D341Med (cell line): ENCODE measurements around the gene IRF7.

Experiments
- DNase-seq: peaks from one replicate; pipeline ENCODE4 v3.0.0; 2012; ENCODE audit warnings: low spot score

IRF7 gene

GRCh38 chr11:607971-608659 lies 7.6 kb downstream of the IRF7 start:
- DNase-seq = no peak

GRCh38 chr11:607020-607780 lies 8.6 kb downstream of the IRF7 start:
- no peak for DNase-seq

GRCh38 chr11:606245-606644 lies 9.5 kb downstream of the IRF7 start:
- DNase-seq = no peak

- no peak for DNase-seq
Observed at GRCh38 chr11:605286-606129, 10.2 kb downstream of the IRF7 start.

- no peak for DNase-seq
Observed at GRCh38 chr11:603154-603553, 12.6 kb downstream of the IRF7 start.

DNA sequence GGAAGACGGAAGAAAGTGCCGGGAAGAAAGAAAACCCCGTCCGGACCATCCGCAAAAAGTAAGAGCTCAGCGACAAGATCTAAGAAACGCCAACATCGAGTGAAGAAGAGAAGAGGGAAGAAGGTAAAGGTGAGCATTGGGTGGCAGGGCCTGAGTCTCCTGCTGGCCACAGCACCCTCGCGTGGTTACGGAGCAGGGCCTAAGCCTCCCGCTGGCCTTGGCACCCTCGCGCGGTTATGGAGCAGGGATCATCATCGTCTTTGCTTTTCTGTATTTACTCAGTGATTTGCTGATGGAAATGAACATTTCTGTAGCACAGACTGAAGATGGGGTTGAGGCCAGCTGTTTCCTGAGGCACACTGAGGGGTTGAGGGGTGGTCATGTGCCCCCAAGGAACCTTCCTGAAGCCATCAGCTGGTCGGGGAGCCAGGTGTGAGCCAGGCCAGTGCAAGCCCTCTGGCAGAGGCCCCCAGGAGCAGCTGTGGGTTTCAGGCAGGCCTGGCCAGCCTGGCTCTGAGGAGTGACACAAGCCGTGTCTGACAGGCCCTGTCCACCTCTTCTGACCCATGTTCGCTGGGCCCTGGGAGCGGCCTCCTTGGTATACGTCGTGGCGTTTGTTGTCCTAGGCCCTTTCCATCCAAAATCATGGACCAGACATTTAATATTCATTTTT lies 14.0 kb downstream of the IRF7 start:
- no peak for DNase-seq

DNA sequence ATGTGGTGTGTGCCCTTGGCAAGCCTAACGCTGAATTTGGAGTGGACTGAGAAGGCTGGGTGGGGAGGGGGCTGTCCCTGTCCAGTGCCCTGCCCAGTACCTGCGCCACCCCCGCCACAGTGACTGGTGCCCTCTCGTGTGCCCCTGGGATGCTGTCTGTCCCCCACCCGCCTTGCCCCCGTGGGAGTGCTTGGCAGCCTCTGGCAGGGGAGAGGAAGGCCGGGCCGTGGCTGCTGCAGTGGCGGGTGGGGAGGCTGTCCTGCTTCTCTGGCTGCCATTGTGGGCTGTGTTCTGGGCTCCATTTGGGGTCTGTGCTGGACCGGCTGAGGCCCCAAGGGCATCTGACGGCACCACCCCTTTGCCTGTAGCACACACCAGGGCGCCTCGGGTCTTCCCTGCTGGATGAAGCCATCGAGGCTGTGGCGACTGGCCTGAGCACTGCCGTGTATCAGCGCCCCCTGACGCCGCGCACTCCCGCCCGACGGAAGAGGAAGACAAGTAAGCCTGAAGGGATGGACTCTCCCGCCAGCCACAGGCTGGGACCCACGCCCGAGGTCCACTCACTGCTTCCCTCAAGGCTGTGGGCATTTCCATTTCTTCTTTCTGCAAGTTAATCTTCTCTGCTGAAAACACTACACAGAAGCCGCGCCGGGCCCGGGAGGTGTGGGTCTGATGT lies 17.6 kb downstream of the IRF7 start:
- no peak for DNase-seq

DNA sequence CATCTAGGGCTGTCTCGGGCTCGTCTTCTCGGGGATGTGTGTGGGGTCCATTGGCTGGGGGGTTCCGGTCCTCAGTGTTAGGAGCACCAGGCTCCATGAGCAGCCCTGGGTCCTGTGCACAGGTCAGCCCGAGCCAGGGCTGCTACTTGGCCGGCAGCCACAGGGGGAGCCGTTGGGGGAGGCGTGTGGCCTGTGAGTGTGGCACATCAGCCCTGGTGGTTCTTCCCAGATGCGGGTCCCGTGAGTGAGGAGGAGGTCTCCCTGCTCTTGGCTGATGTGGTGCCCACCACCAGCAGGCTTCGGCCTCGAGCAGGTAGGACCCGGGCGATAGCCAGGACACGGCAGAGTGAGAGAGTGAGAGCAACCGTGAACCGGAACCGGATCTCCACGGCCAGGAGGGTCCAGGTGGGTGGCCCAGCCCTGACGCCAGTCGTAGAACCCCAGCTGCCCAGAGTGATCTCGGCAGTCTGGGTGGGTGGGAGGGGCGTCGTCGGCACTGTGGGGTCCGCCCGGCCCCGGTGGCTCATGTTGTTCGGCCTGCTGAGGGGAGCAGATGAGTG lies 18.5 kb downstream of the IRF7 start:
- DNase-seq = peak; percentile 54

DNA sequence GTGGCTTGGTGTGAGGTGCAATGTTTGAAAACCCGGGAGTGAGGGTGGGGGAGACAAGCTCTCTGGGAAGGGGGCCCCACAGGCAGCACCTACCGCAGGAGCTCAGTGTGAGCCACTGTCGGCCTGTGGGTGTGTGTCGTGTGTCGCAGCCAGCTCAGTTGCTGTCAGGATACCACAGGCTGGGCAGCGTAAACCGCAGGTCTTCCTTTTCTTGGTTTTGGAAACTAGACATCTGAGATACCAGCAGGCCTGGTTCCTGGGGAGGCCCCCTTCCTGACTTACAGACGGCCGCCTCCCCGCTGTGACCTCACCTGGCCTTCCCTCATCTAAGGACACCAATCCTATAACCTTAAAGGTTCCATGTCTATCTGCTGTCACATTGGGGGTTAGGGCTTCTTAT lies 19.4 kb downstream of the IRF7 start:
- DNase-seq = no peak

DNA sequence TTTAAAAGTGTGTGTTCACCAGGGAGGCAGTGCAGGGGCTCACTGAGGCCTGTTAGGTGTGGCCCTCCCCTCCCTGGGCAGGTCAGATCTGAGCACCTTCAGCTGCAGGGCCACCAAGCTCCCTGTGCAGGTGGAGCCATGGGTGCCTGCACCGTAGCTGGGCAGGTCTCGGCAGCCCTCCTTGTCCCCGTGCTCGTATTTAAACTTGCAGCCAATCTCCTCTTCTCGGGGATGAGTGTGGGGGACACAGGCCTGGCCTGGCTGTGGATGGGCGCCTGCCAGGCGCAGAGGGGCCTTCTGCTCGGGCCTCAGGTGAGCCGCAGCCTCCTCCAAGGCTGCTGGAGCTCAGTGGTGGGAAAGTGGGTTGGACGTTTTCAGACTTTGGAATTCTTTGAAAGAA lies 20.4 kb downstream of the IRF7 start:
- no peak for DNase-seq

GRCh38 chr11:593347-593746 lies 22.4 kb downstream of the IRF7 start:
- DNase-seq = no peak

GRCh38 chr11:592918-593317 lies 22.8 kb downstream of the IRF7 start:
- DNase-seq = no peak

GRCh38 chr11:592501-592900 lies 23.2 kb downstream of the IRF7 start:
- no peak for DNase-seq

DNA sequence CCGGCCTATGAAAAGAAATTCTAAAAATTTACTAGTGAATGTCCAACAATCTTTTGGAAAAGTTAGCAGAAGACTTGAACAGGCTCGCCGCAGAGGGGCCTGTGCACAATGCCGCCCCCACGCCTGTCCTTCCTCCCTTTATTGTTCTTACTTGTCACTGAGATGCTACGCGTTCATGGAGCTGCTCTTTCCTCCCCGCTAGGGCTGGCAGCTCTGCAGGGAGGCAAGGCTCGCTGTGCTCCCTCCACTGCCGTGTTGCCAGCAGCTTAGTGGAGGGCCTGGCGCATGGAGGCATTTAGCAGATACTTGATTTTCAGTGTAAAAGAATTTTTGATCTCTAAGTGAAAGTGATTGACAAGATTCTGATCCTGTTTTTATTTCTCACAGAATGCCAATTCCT lies 24.8 kb downstream of the IRF7 start:
- no peak for DNase-seq

GRCh38 chr11:589798-590197 lies 26.0 kb downstream of the IRF7 start:
- no peak for DNase-seq

DNA sequence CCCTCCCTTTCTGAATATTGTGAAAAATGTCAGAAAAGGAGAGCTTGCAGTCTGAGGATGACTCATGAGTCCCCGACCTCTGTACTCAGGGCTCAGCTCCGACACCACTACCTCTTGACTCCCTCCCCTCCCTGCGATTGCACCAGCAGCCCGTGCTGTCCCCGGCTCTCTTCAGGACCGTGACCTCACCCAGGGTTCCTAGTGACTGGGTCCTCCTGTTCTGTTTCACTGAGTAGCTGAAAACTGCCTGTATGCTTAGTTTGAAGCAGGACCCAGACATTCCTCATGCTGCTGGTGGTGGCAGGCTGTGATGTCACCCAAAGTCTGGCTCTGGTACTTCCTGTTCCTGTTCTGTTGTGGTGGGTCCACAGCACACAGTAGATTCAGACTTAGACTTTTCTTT lies 27.8 kb downstream of the IRF7 start:
- DNase-seq = no peak

- DNase-seq = no peak
Observed at GRCh38 chr11:587546-587945, 28.2 kb downstream of the IRF7 start.

- no peak for DNase-seq
Observed at GRCh38 chr11:586376-587316, 29.1 kb downstream of the IRF7 start.

DNA sequence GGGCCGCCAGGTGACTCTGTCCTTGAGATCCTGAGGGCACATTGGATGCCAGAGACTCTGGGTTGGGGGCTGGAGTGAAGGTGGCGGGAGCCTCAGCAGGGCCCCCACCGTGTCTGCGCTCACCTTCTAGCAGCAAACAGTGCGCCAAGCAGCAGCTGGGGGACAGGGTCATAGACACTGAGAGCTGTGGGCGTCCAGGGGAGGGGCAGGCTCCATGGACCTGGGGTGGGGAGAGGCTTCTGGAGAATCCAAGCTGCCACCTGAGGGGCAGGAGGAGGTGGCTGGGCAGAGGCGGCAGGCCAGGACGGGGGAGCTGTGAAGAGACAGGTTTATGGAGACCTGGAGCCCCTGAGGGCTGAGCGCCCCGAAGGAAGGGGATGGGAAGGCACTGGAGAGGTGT lies 31.5 kb downstream of the IRF7 start:
- no peak for DNase-seq

DNA sequence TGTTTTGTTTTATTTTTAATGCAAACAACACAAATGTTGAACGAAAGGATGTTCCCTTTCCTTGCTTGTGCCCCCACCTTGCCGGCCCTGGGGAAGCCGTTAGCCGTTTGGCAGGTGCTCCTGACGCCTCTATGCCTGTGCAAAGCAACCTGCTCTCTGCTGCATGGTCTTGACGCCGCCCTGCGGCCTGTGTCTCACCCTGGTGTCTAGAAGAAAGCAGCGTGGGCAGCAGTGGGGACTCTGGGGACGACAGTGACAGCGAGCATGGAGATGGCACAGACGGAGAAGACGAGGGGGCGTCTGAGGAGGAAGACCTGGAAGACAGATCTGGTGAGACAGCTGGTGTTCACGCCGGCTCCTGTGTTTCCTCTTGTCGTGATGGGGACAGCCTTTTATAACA lies 34.0 kb downstream of the IRF7 start:
- no peak for DNase-seq
